Mesenchymal stem cell (in vitro differentiated cells and primary cell): ENCODE measurements around the gene RGSL1.

ENCODE experiments used
- DNase-seq: peaks from one replicate; pipeline ENCODE4 v3.0.0-alpha.2; 2013
- H2AFZ ChIP-seq: one replicate; pipeline ENCODE4 v1.6.1; 2013; ENCODE audit warnings: low read depth, mild to moderate bottlenecking, control low read depth, inconsistent platforms, low read length, moderate library complexity
- H2AK5ac ChIP-seq: 2 replicates; pipeline ENCODE4 v1.6.1; 2013; ENCODE audit warnings: low read length, moderate library complexity, mild to moderate bottlenecking, inconsistent platforms; ENCODE audit not compliant: severe bottlenecking
- H2BK120ac ChIP-seq: one replicate; pipeline ENCODE4 v1.6.1; 2013; ENCODE audit warnings: low read depth, mild to moderate bottlenecking, inconsistent platforms, low read length, moderate library complexity
- H2BK12ac ChIP-seq, 2 experiments: one replicate each; pipeline ENCODE4 v1.6.1; 2013; ENCODE audit warnings: inconsistent platforms in 2 of 2, low read length in 2 of 2, mild to moderate bottlenecking in 2 of 2, moderate library complexity in 2 of 2, control low read depth in 1 of 2
- H2BK15ac ChIP-seq: one replicate; pipeline ENCODE4 v1.6.1; 2013; ENCODE audit warnings: mild to moderate bottlenecking, low read depth, inconsistent platforms; ENCODE audit not compliant: poor library complexity, severe bottlenecking
- H2BK5ac ChIP-seq: 2 replicates; pipeline ENCODE4 v1.6.1; 2013; ENCODE audit warnings: low read depth, mild to moderate bottlenecking, low read length, control low read depth, inconsistent platforms; ENCODE audit not compliant: poor library complexity, severe bottlenecking
- H3K14ac ChIP-seq, 2 experiments: one replicate each; pipeline ENCODE4 v1.6.1; 2013; ENCODE audit warnings: inconsistent platforms in 2 of 2, low read length in 2 of 2, control low read depth in 1 of 2, mild to moderate bottlenecking in 1 of 2, moderate library complexity in 1 of 2
- H3K18ac ChIP-seq, 2 experiments: one replicate each; pipeline ENCODE4 v1.6.1; 2013; ENCODE audit warnings: inconsistent platforms in 2 of 2, low read length in 2 of 2, control low read depth in 1 of 2, low read depth in 1 of 2, mild to moderate bottlenecking in 1 of 2
- H3K23ac ChIP-seq, 2 experiments: one replicate each; pipeline ENCODE4 v1.6.1; 2013; ENCODE audit warnings: inconsistent platforms in 2 of 2, low read length in 2 of 2, mild to moderate bottlenecking in 2 of 2, moderate library complexity in 2 of 2, control low read depth in 1 of 2
- H3K27ac ChIP-seq: 2 replicates; pipeline ENCODE4 v1.5.1; 2013; ENCODE audit warnings: mild to moderate bottlenecking, moderate library complexity, low read length, control low read depth, inconsistent platforms; ENCODE audit not compliant: poor library complexity, severe bottlenecking
- H3K27me3 ChIP-seq, 2 experiments: 2 replicates each; pipeline versions ENCODE4 v1.6.1 to v1.7.0; 2013; ENCODE audit warnings: low read length in 2 of 2, mild to moderate bottlenecking in 2 of 2, moderate library complexity in 2 of 2, control low read depth in 1 of 2, inconsistent platforms in 1 of 2; ENCODE audit not compliant: control insufficient read depth in 1 of 2, insufficient read depth in 1 of 2
- H3K36me3 ChIP-seq, 2 experiments: 2 replicates each; pipeline versions ENCODE4 v1.6.1 to v1.7.0; 2013; ENCODE audit warnings: low read length in 2 of 2, control low read depth in 1 of 2, inconsistent platforms in 1 of 2, low read depth in 1 of 2, mild to moderate bottlenecking in 1 of 2; ENCODE audit not compliant: insufficient read depth in 2 of 2, control insufficient read depth in 1 of 2
- H3K4ac ChIP-seq, 2 experiments: one replicate each; pipeline ENCODE4 v1.6.1; 2013; ENCODE audit warnings: inconsistent platforms in 2 of 2, low read length in 2 of 2, mild to moderate bottlenecking in 2 of 2, moderate library complexity in 2 of 2, control low read depth in 1 of 2, low read depth in 1 of 2
- H3K4me1 ChIP-seq: 2 replicates; pipeline ENCODE4 v1.6.1; 2013; ENCODE audit warnings: low read depth, low read length, control low read depth; ENCODE audit not compliant: control insufficient read depth, insufficient read depth
- H3K4me2 ChIP-seq: 2 replicates; pipeline ENCODE4 v1.6.1; 2013; ENCODE audit warnings: low read length, mild to moderate bottlenecking, inconsistent platforms; ENCODE audit not compliant: poor library complexity, severe bottlenecking
- H3K4me3 ChIP-seq, 2 experiments: 2 replicates each; pipeline versions ENCODE4 v1.5.1 to v1.7.0; 2013; ENCODE audit warnings: low read length in 2 of 2, mild to moderate bottlenecking in 2 of 2, control low read depth in 1 of 2, low read depth in 1 of 2; ENCODE audit not compliant: insufficient read depth in 1 of 2
- H3K79me1 ChIP-seq: replicated peaks from 2 replicates; pipeline ENCODE4 v1.6.1; 2013; ENCODE audit warnings: mild to moderate bottlenecking, control low read depth, low read length, inconsistent platforms; ENCODE audit not compliant: poor library complexity, severe bottlenecking
- H3K9ac ChIP-seq: 2 replicates; pipeline ENCODE4 v1.7.0; 2013; ENCODE audit warnings: mild to moderate bottlenecking, low read length, moderate library complexity
- H3K9me3 ChIP-seq: 2 replicates; pipeline ENCODE4 v1.7.0; 2013; ENCODE audit warnings: mild to moderate bottlenecking, low read length; ENCODE audit not compliant: control insufficient read depth
- H4K8ac ChIP-seq: one replicate; pipeline ENCODE4 v1.6.1; 2013; ENCODE audit warnings: inconsistent platforms, mild to moderate bottlenecking, low read length, moderate library complexity
- H4K91ac ChIP-seq: one replicate; pipeline ENCODE4 v1.6.1; 2013; ENCODE audit warnings: mild to moderate bottlenecking, low read length, inconsistent platforms
- WGBS: methylation state at CpG from one replicate; pipeline ENCODE4 v1.1.7; 2013; ENCODE audit warnings: mixed read lengths; 5-methylcytosine and 5-hydroxymethylcytosine counted together

RGSL1 gene

GRCh38 chr1:182599339-182599738, 149.4 kb downstream of the RGSL1 start:
- Histone ChIP-seq H2BK15ac (no peak overlapping the region), H3K14ac (no peak overlapping the region), H2BK12ac (no peak overlapping the region), H3K4me3 (no peak overlapping the region), H3K4me2 (no peak overlapping the region), H4K91ac (no peak overlapping the region), H3K18ac (no peak overlapping the region), H3K9me3 (no peaks in the 10 kb centered on the region), H4K8ac (no peak overlapping the region), H3K27ac (no peak overlapping the region), H3K9ac (no peak overlapping the region), H3K4ac (no peak overlapping the region), H3K27me3 (peaks cover 0 to 36% of the 10 kb centered on the region in 2 experiments), H3K36me3 (peaks cover 0 to 16% of the 10 kb centered on the region in 2 experiments), H2BK5ac (no peak overlapping the region), H3K79me1 (no peaks in the 10 kb centered on the region), H3K23ac (no peak overlapping the region), H2AFZ (no peak overlapping the region), H2BK120ac (no peak overlapping the region), H3K4me1 (peaks cover 4% of the 10 kb centered on the region), H2AK5ac (no peak overlapping the region)
- no peak for DNase-seq
- WGBS = 85% methylated on average over 6 of the region's 6 CpGs

- no peak overlapping the region for H3K9ac ChIP-seq
- H3K36me3 ChIP-seq = peaks cover 0 to 16% of the 10 kb centered on the region in 2 experiments
- no peak overlapping the region for H4K91ac ChIP-seq
- 91% methylated on average over 17 of the region's 17 CpGs for WGBS
- H2BK120ac ChIP-seq = no peak overlapping the region
- H4K8ac ChIP-seq = no peak overlapping the region
- H2AFZ ChIP-seq = no peak overlapping the region
- no peak overlapping the region for H3K4me2 ChIP-seq
- H3K14ac ChIP-seq = no peak overlapping the region
- H3K18ac ChIP-seq = no peak overlapping the region
- no peaks in the 10 kb centered on the region for H3K9me3 ChIP-seq
- DNase-seq = no peak
- no peak overlapping the region for H3K4me3 ChIP-seq
- no peak overlapping the region for H2BK15ac ChIP-seq
- H2BK5ac ChIP-seq = no peak overlapping the region
- H2BK12ac ChIP-seq = no peak overlapping the region
- H3K79me1 ChIP-seq = no peaks in the 10 kb centered on the region
- H3K27me3 ChIP-seq = peaks cover 7 to 44% of the 10 kb centered on the region in 2 experiments
- no peak overlapping the region for H2AK5ac ChIP-seq
- no peak overlapping the region for H3K23ac ChIP-seq
- H3K4ac ChIP-seq = no peak overlapping the region
- H3K4me1 ChIP-seq = peaks cover 7% of the 10 kb centered on the region
- no peak overlapping the region for H3K27ac ChIP-seq
Measured at GRCh38 chr1:182600036-182600713, 150.2 kb downstream of the RGSL1 start.

DNA sequence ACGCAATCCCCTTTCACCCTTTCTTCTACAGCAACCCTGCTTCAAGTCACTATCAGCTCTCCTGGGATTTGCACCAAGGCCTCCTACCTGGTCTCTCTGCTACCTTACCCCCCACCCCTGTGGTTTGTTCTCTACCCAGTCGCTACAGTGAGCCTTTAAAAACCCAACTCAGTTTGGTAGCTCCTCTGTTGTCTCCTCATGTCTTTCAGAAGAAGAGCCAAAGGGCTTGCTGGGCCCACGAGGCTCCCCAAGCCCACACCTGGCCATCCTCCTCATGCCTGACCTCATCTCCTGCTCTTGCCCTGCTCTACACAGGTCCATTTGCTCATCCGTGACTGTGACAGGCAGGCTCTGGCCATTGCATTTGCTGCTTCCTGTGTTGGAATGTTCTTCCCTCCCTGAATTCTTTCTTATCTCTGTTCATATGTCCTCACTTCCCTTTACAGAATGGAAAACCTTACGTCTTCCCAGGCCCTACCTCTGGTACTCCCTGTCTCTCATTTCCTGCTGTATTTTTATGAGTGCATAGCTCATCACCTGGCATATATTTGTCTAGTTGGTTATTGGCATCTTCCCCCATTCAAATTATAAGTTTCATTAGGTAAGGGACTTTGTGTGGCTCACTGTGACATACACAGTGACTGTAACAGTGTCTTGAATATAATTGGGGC, 150.9 kb downstream of the RGSL1 start:
- Histone ChIP-seq H2AFZ (no peak overlapping the region), H4K91ac (no peak overlapping the region), H2BK5ac (no peak overlapping the region), H3K9me3 (no peaks in the 10 kb centered on the region), H3K27me3 (peaks cover 8 to 50% of the 10 kb centered on the region in 2 experiments), H2AK5ac (no peak overlapping the region), H3K23ac (no peak overlapping the region), H2BK12ac (no peak overlapping the region), H3K4me2 (no peak overlapping the region), H3K4me1 (peaks cover 7% of the 10 kb centered on the region), H3K4me3 (no peak overlapping the region), H2BK120ac (no peak overlapping the region), H3K18ac (no peak overlapping the region), H4K8ac (no peak overlapping the region), H3K14ac (no peak overlapping the region), H3K79me1 (no peaks in the 10 kb centered on the region), H3K27ac (no peak overlapping the region), H3K9ac (no peak overlapping the region), H2BK15ac (no peak overlapping the region), H3K4ac (no peak overlapping the region), H3K36me3 (peaks cover 0 to 16% of the 10 kb centered on the region in 2 experiments)
- 75% methylated on average over 4 of the region's 5 CpGs for WGBS
- no peak for DNase-seq

- no peaks in the 10 kb centered on the region for H3K9me3 ChIP-seq
- H3K4me3 ChIP-seq = no peak overlapping the region
- H3K4me2 ChIP-seq = no peak overlapping the region
- H2BK120ac ChIP-seq = no peak overlapping the region
- H3K14ac ChIP-seq = no peak overlapping the region
- H2AFZ ChIP-seq = no peak overlapping the region
- no peak overlapping the region for H2BK12ac ChIP-seq
- peak; percentile 79 for DNase-seq
- peaks cover 0 to 16% of the 10 kb centered on the region in 2 experiments for H3K36me3 ChIP-seq
- H3K4me1 ChIP-seq = peaks cover 7% of the 10 kb centered on the region
- H2BK5ac ChIP-seq = no peak overlapping the region
- H3K79me1 ChIP-seq = no peaks in the 10 kb centered on the region
- no peak overlapping the region for H2AK5ac ChIP-seq
- no peak overlapping the region for H4K91ac ChIP-seq
- H3K27ac ChIP-seq = no peak overlapping the region
- no peak overlapping the region for H3K4ac ChIP-seq
- no peak overlapping the region for H3K18ac ChIP-seq
- no peak overlapping the region for H2BK15ac ChIP-seq
- H4K8ac ChIP-seq = no peak overlapping the region
- H3K9ac ChIP-seq = no peak overlapping the region
- WGBS = 25% methylated on average over 6 of the region's 6 CpGs
- H3K27me3 ChIP-seq = peaks cover 8 to 47% of the 10 kb centered on the region in 2 experiments
- H3K23ac ChIP-seq = no peak overlapping the region
Measured at GRCh38 chr1:182601416-182601786, 151.5 kb downstream of the RGSL1 start.
